SJSA1 (cell line): ENCODE measurements around the gene DYNC1I1. TPM values are rescaled to one million over a fixed set of nuclear protein-coding genes. Genes with fewer than 3 reads are reported as not detected.
A peak's percentile ranks its signal among the peaks of the same experiment; 100 is the strongest.
"Not testable (repeated sequence)": the region's sequence is repeated elsewhere in the genome, so short reads cannot be mapped to it uniquely, and the experiment has no call there.

Experiments
- DNase-seq, 2 experiments: peaks; one replicate each; pipeline ENCODE4 v3.0.0-alpha.2; 2015 to 2020; ENCODE audit warnings: low spot score in 2 of 2, low read depth in 1 of 2
- H3K27ac ChIP-seq: fragments of 250-450 bp; sonication (Bioruptor Pico); 2 replicates; pipeline ENCODE4 v1.5.1; 2020; ENCODE audit warnings: mild to moderate bottlenecking, moderate library complexity
- H3K27me3 ChIP-seq: fragments of 250-450 bp; sonication (Bioruptor Pico); replicated peaks from 2 replicates; pipeline ENCODE4 v1.5.1; 2020; ENCODE audit warnings: mild to moderate bottlenecking, moderate library complexity
- H3K36me3 ChIP-seq: fragments of 250-450 bp; sonication (Bioruptor Pico); 2 replicates; pipeline ENCODE4 v1.5.1; 2020; ENCODE audit warnings: mild to moderate bottlenecking
- H3K4me1 ChIP-seq: fragments of 250-450 bp; sonication (Bioruptor Pico); replicated peaks from 2 replicates; pipeline ENCODE4 v1.6.1; 2021; ENCODE audit warnings: mild to moderate bottlenecking
- H3K4me3 ChIP-seq: fragments of 250-450 bp; sonication (Bioruptor Pico); 2 replicates; pipeline ENCODE4 v1.5.1; 2020; ENCODE audit warnings: mild to moderate bottlenecking
- H3K9me3 ChIP-seq: fragments of 250-450 bp; sonication (Bioruptor Pico); replicated peaks from 2 replicates; pipeline ENCODE4 v1.5.1; 2020; ENCODE audit warnings: mild to moderate bottlenecking
- total RNA-seq: library from RNA; depleted of rRNA; stranded (reverse); fragments of >200 nt; shearing (Covaris generic); gene quantifications from 2 replicates; pipeline ENCODE4 v1.2.3, GENCODE V29; 2014

DYNC1I1 gene
- total RNA-seq, 1 experiment from 2014 or later, result 6.2 TPM

GRCh38 chr7:95919556-95919955 lies 147.2 kb downstream of the DYNC1I1 start:
- no peak overlapping the region for H3K27ac ChIP-seq
- no peak overlapping the region for H3K4me3 ChIP-seq
- H3K27me3 ChIP-seq, result no peaks in the 10 kb centered on the region
- H3K9me3 ChIP-seq, result no peaks in the 10 kb centered on the region
- H3K4me1 ChIP-seq, result peaks cover 35% of the 10 kb centered on the region
- no peak for DNase-seq
- no peaks in the 10 kb centered on the region for H3K36me3 ChIP-seq

- peak; percentile 59 to 61 for DNase-seq
- no peak overlapping the region for H3K4me3 ChIP-seq
These were observed 149.2 kb downstream of the DYNC1I1 start for GRCh38 chr7:95921543-95921942.

GRCh38 chr7:95922191-95922590 lies 149.8 kb downstream of the DYNC1I1 start:
- no peak overlapping the region for H3K4me3 ChIP-seq
- peak overlapping the region; percentile 75 for H3K27ac ChIP-seq
- no peaks in the 10 kb centered on the region for H3K36me3 ChIP-seq
- peaks cover 35% of the 10 kb centered on the region for H3K4me1 ChIP-seq
- no peaks in the 10 kb centered on the region for H3K9me3 ChIP-seq
- peak in 1 of 2 experiments; percentile 74 for DNase-seq
- H3K27me3 ChIP-seq, result no peaks in the 10 kb centered on the region

More at GRCh38 chr7:95921543-95921942, 149.2 kb downstream of the DYNC1I1 start:
- Histone ChIP-seq H3K27ac (peak overlapping the region; percentile 75), H3K9me3 (no peaks in the 10 kb centered on the region), H3K36me3 (no peaks in the 10 kb centered on the region), H3K27me3 (no peaks in the 10 kb centered on the region), H3K4me1 (peaks cover 35% of the 10 kb centered on the region)

GRCh38 chr7:95925236-95925635 lies 152.9 kb downstream of the DYNC1I1 start:
- Histone ChIP-seq H3K9me3 (no peaks in the 10 kb centered on the region), H3K4me1 (peaks cover 24% of the 10 kb centered on the region), H3K27me3 (no peaks in the 10 kb centered on the region), H3K27ac (no peak overlapping the region), H3K4me3 (no peak overlapping the region), H3K36me3 (no peaks in the 10 kb centered on the region)
- DNase-seq, result no peak

- H3K27me3 ChIP-seq, result no peaks in the 10 kb centered on the region
- no peaks in the 10 kb centered on the region for H3K9me3 ChIP-seq
- DNase-seq, result no peak
- no peak overlapping the region for H3K4me3 ChIP-seq
- no peaks in the 10 kb centered on the region for H3K36me3 ChIP-seq
- H3K4me1 ChIP-seq, result peaks cover 23% of the 10 kb centered on the region
- no peak overlapping the region for H3K27ac ChIP-seq
These were observed 153.6 kb downstream of the DYNC1I1 start for GRCh38 chr7:95925971-95926370.

- H3K27ac ChIP-seq, result no peak overlapping the region
- H3K27me3 ChIP-seq, result no peaks in the 10 kb centered on the region
- no peak for DNase-seq
- no peak overlapping the region for H3K4me3 ChIP-seq
- H3K9me3 ChIP-seq, result no peaks in the 10 kb centered on the region
- H3K4me1 ChIP-seq, result peaks cover 6% of the 10 kb centered on the region
- H3K36me3 ChIP-seq, result no peaks in the 10 kb centered on the region
These were observed 155.4 kb downstream of the DYNC1I1 start for GRCh38 chr7:95927756-95928155.

GRCh38 chr7:95929710-95930280 lies 157.4 kb downstream of the DYNC1I1 start:
- no peak overlapping the region for H3K27ac ChIP-seq

GRCh38 chr7:95931460-95932232 lies 159.3 kb downstream of the DYNC1I1 start:
- no peaks in the 10 kb centered on the region for H3K36me3 ChIP-seq
- no peaks in the 10 kb centered on the region for H3K9me3 ChIP-seq
- no peak overlapping the region for H3K4me3 ChIP-seq
- no peak overlapping the region for H3K27ac ChIP-seq
- no peaks in the 10 kb centered on the region for H3K4me1 ChIP-seq
- H3K27me3 ChIP-seq, result no peaks in the 10 kb centered on the region; the same call in 1 of the 2 replicates
- DNase-seq, result no peak

More at GRCh38 chr7:95929710-95930280, 157.4 kb downstream of the DYNC1I1 start:
- Histone ChIP-seq H3K27me3 (no peaks in the 10 kb centered on the region), H3K4me3 (no peak overlapping the region), H3K4me1 (no peaks in the 10 kb centered on the region), H3K9me3 (no peaks in the 10 kb centered on the region), H3K36me3 (no peaks in the 10 kb centered on the region)
- DNase-seq, result no peak

GRCh38 chr7:95933618-95934017 lies 161.3 kb downstream of the DYNC1I1 start:
- no peak for DNase-seq
- no peaks in the 10 kb centered on the region for H3K36me3 ChIP-seq

GRCh38 chr7:95944867-95945266 lies 172.5 kb downstream of the DYNC1I1 start:
- not testable (repeated sequence) for H3K27me3 ChIP-seq, H3K36me3 ChIP-seq, H3K27ac ChIP-seq, H3K4me3 ChIP-seq, H3K9me3 ChIP-seq, DNase-seq, H3K4me1 ChIP-seq

More at GRCh38 chr7:95933618-95934017, 161.3 kb downstream of the DYNC1I1 start:
- Histone ChIP-seq H3K27me3 (no peaks in the 10 kb centered on the region; the same call in 1 of the 2 replicates), H3K9me3 (no peaks in the 10 kb centered on the region), H3K27ac (no peak overlapping the region), H3K4me1 (no peaks in the 10 kb centered on the region), H3K4me3 (no peak overlapping the region)

GRCh38 chr7:95950698-95951097 lies 178.3 kb downstream of the DYNC1I1 start:
- DNase-seq, result no peak
- Histone ChIP-seq H3K4me3 (no peak overlapping the region), H3K9me3 (no peaks in the 10 kb centered on the region), H3K4me1 (no peaks in the 10 kb centered on the region), H3K36me3 (no peaks in the 10 kb centered on the region), H3K27ac (no peak overlapping the region), H3K27me3 (no peaks in the 10 kb centered on the region)

GRCh38 chr7:95951531-95951930 lies 179.2 kb downstream of the DYNC1I1 start:
- Histone ChIP-seq H3K9me3 (no peaks in the 10 kb centered on the region), H3K27ac (no peak overlapping the region), H3K27me3 (no peaks in the 10 kb centered on the region), H3K4me3 (no peak overlapping the region), H3K4me1 (no peaks in the 10 kb centered on the region), H3K36me3 (no peaks in the 10 kb centered on the region)
- DNase-seq, result no peak

- no peaks in the 10 kb centered on the region for H3K4me1 ChIP-seq
- H3K4me3 ChIP-seq, result no peak overlapping the region
- no peaks in the 10 kb centered on the region for H3K9me3 ChIP-seq
- H3K27ac ChIP-seq, result no peak overlapping the region
- H3K27me3 ChIP-seq, result no peaks in the 10 kb centered on the region
- no peaks in the 10 kb centered on the region for H3K36me3 ChIP-seq
- no peak for DNase-seq
These were observed 179.8 kb downstream of the DYNC1I1 start for GRCh38 chr7:95951997-95952795.

GRCh38 chr7:95952851-95953250 lies 180.5 kb downstream of the DYNC1I1 start:
- Histone ChIP-seq H3K4me1 (no peaks in the 10 kb centered on the region), H3K27me3 (no peaks in the 10 kb centered on the region), H3K27ac (no peak overlapping the region), H3K36me3 (no peaks in the 10 kb centered on the region), H3K4me3 (no peak overlapping the region), H3K9me3 (no peaks in the 10 kb centered on the region)
- DNase-seq, result no peak
